Stomach (tissue), 4 donors: ENCODE data around the gene PLPP4.

ENCODE experiments used
- EP300 ChIP-seq: sonication (generic); formaldehyde crosslinking; IDR thresholded peaks from one replicate; pipeline ENCODE4 v1.6.1; 2017; ENCODE audit warnings: antibody characterized with exemption
- POLR2A ChIP-seq, 4 donors: fragments of 450-650 bp; IDR thresholded peaks; one replicate each; pipeline ENCODE4 v1.6.1; 2016; ENCODE audit warnings: antibody characterized with exemption in 4 of 4, control low read depth in 2 of 4, mild to moderate bottlenecking in 1 of 4, moderate library complexity in 1 of 4
- POLR2AphosphoS5 ChIP-seq, 3 donors: sonication (generic); formaldehyde crosslinking; IDR thresholded peaks; one replicate each; pipeline ENCODE4 v1.6.1; 2016; ENCODE audit warnings: antibody characterized with exemption in 3 of 3
- TF ChIP-seq, protein P1 (sequence below), 7 experiments: fragments of 450-650 bp in 4 of 7; fragments of 200-600 bp in 3 of 7; sonication (generic) in 3 of 7; IDR thresholded peaks; one replicate each; pipeline ENCODE4 v1.5.1; 2016 to 2019; ENCODE audit warnings: antibody characterized with exemption in 7 of 7, control low read depth in 2 of 7, mild to moderate bottlenecking in 1 of 7

DNA sequence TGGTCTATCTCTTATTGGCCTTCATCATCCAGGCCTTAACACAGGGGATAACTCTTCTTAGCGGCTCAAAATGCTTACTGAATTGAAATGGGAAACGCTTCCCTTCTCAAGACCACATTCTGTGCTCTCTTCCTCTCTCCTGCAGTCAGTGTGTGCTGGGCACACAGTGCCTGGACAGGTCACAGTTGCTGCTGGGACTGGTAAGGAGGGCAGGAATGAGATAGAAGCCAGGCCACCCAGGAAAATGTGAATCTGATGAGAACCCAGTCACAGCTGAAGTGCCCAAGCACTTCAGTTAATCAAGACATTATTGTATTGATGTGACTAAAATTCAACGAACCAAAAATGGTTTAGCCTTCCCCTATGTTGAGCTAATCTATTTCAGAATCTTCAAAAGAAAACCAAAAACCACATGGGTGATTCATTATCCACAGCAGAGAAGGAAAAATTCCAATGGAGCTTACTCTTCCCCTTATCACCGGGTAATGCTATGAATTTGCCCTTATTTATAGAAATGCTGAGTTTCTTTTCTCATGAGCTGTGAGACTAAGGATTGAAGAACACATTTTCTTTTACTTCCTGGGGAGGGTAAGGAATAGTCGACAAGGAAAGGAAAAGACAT is 41.2 kb upstream of the PLPP4 start:
- TF ChIP-seq, protein P1, sequence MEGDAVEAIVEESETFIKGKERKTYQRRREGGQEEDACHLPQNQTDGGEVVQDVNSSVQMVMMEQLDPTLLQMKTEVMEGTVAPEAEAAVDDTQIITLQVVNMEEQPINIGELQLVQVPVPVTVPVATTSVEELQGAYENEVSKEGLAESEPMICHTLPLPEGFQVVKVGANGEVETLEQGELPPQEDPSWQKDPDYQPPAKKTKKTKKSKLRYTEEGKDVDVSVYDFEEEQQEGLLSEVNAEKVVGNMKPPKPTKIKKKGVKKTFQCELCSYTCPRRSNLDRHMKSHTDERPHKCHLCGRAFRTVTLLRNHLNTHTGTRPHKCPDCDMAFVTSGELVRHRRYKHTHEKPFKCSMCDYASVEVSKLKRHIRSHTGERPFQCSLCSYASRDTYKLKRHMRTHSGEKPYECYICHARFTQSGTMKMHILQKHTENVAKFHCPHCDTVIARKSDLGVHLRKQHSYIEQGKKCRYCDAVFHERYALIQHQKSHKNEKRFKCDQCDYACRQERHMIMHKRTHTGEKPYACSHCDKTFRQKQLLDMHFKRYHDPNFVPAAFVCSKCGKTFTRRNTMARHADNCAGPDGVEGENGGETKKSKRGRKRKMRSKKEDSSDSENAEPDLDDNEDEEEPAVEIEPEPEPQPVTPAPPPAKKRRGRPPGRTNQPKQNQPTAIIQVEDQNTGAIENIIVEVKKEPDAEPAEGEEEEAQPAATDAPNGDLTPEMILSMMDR (IDR thresholded peaks at IDR 0.05) = no peak
- TF ChIP-seq POLR2AphosphoS5 (IDR thresholded peaks at IDR 0.05) (no peak), POLR2A (IDR thresholded peaks at IDR 0.05) (no peak), EP300 (no peak)
